ENCODE data around the gene TYMS.

DNA sequence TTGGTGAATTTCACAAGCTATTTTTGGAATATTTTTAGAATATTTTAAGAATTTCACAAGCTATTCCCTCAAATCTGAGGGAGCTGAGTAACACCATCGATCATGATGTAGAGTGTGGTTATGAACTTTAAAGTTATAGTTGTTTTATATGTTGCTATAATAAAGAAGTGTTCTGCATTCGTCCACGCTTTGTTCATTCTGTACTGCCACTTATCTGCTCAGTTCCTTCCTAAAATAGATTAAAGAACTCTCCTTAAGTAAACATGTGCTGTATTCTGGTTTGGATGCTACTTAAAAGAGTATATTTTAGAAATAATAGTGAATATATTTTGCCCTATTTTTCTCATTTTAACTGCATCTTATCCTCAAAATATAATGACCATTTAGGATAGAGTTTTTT, 15.9 kb downstream of the TYMS start:
- TF ChIP-seq CTCF (IDR thresholded peaks at IDR 0.05), result no peak
- TF ChIP-seq POLR2A (IDR thresholded peaks at IDR 0.05), result no peak

All from uterus (tissue), 2 donors.